NCI-H1417 treated with DMSO at 0.1 percent for 48 hours (cell line): ENCODE measurements around the gene MAP3K5.
"Not testable (repeated sequence)": the region's sequence is repeated elsewhere in the genome, so short reads cannot be mapped to it uniquely, and the experiment has no call there.

ENCODE experiments used
- DNase-seq: peaks from one replicate; lab custom pipeline; 2025; lab: John Stamatoyannopoulos, UW

Gene MAP3K5

GRCh38 chr6:136792410-136793262 is at the start of gene MAP3K5:
MAP3K5 (minus strand) TSS chr6:136792477; CDS start chr6:136792157, 320 bp downstream.
- DNase-seq: peak; percentile 75

- DNase-seq: no peak
These were observed 48.2 kb upstream of the MAP3K5 start for GRCh38 chr6:136840276-136841001.

- DNase-seq: no peak
These were observed 39.7 kb upstream of the MAP3K5 start for GRCh38 chr6:136831873-136832562.

GRCh38 chr6:136826216-136826615 is 33.9 kb upstream of the MAP3K5 start:
- DNase-seq: no peak

- no peak for DNase-seq
These were observed 30.9 kb upstream of the MAP3K5 start for GRCh38 chr6:136823128-136823660.

- peak; percentile 82 for DNase-seq
These were observed 30.3 kb upstream of the MAP3K5 start, which contains the start of gene PEX7 for GRCh38 chr6:136822376-136823127. PEX7 (plus strand) TSS chr6:136822592; CDS start chr6:136822666, 74 bp downstream.

- DNase-seq: no peak
These were observed 29.7 kb upstream of the MAP3K5 start for GRCh38 chr6:136822046-136822375.

- DNase-seq: no peak
These were observed 28.3 kb upstream of the MAP3K5 start for GRCh38 chr6:136820561-136820960.

GRCh38 chr6:136816656-136817055 is 24.4 kb upstream of the MAP3K5 start:
- DNase-seq: no peak

GRCh38 chr6:136815608-136816007 is 23.3 kb upstream of the MAP3K5 start:
- not testable (repeated sequence) for DNase-seq

GRCh38 chr6:136812174-136812573 is 19.9 kb upstream of the MAP3K5 start:
- no peak for DNase-seq

GRCh38 chr6:136811272-136811671 is 19.0 kb upstream of the MAP3K5 start:
- DNase-seq: no peak

- DNase-seq: no peak
These were observed 17.0 kb upstream of the MAP3K5 start for GRCh38 chr6:136809091-136809860.

- no peak for DNase-seq
These were observed 11.3 kb upstream of the MAP3K5 start for GRCh38 chr6:136803608-136804007.

- DNase-seq: no peak
These were observed 9.3 kb upstream of the MAP3K5 start for GRCh38 chr6:136801581-136801980.

GRCh38 chr6:136798044-136798443 is 5.8 kb upstream of the MAP3K5 start:
- DNase-seq: no peak

- DNase-seq: no peak
These were observed 3.7 kb upstream of the MAP3K5 start for GRCh38 chr6:136795996-136796395.

GRCh38 chr6:136795386-136795785 is 3.1 kb upstream of the MAP3K5 start:
- no peak for DNase-seq

GRCh38 chr6:136793363-136793762 is 1.1 kb upstream of the MAP3K5 start:
- no peak for DNase-seq

GRCh38 chr6:136792095-136792409 is 225 bp downstream of the MAP3K5 start:
- no peak for DNase-seq
